Neural cell (in vitro differentiated cells): ENCODE data around the gene ODAM. TPM values are rescaled to one million over a fixed set of nuclear protein-coding genes. Genes with fewer than 3 reads are reported as not detected.

Experiments
- polyA plus RNA-seq: library from polyadenylated mRNA; depleted of rRNA; stranded (reverse); fragments of >200 nt; gene quantifications from 2 replicates; pipeline ENCODE4 v1.2.3, GENCODE V29; 2014

The ODAM gene
- polyA plus RNA-seq, 1 donor from 2014 or later: not detected

Other genes with a start within 250 kb of the ODAM start
- not detected in 2 replicates for gene CSN2, start 230.0 kb upstream of the ODAM start, polyA plus RNA-seq
- gene STATH, start 199.8 kb upstream of the ODAM start, polyA plus RNA-seq: not detected in 2 replicates
- not detected in 2 replicates for gene HTN3, start 167.3 kb upstream of the ODAM start, polyA plus RNA-seq
- gene HTN1, start 145.3 kb upstream of the ODAM start, polyA plus RNA-seq: not detected in 2 replicates
- gene PRR27, start 41.5 kb upstream of the ODAM start, polyA plus RNA-seq: not detected in 2 replicates
- not detected in 2 replicates for gene FDCSP, start 30.4 kb downstream of the ODAM start, polyA plus RNA-seq
- not detected in 2 replicates for gene CSN3, start 46.9 kb downstream of the ODAM start, polyA plus RNA-seq
- gene CABS1, start 139.3 kb downstream of the ODAM start, polyA plus RNA-seq: not detected in 2 replicates
- not detected in 2 replicates for gene SMR3A, start 165.0 kb downstream of the ODAM start, polyA plus RNA-seq
- not detected in 2 replicates for gene SMR3B, start 187.4 kb downstream of the ODAM start, polyA plus RNA-seq
- not detected in 2 replicates for gene OPRPN, start 202.2 kb downstream of the ODAM start, polyA plus RNA-seq